GM19397 (cell line): ENCODE measurements around the gene GRIK5.
"Not testable (repeated sequence)": the region's sequence is repeated elsewhere in the genome, so short reads cannot be mapped to it uniquely, and the experiment has no call there.

ENCODE experiments used
- ATAC-seq: cut with Tn5 transposase; IDR thresholded peaks from one replicate; pipeline ENCODE4 v1.9.1; 2021; ENCODE audit warnings: mild to moderate bottlenecking, moderate library complexity; ENCODE audit not compliant: unreplicated experiment

GRIK5 gene

DNA sequence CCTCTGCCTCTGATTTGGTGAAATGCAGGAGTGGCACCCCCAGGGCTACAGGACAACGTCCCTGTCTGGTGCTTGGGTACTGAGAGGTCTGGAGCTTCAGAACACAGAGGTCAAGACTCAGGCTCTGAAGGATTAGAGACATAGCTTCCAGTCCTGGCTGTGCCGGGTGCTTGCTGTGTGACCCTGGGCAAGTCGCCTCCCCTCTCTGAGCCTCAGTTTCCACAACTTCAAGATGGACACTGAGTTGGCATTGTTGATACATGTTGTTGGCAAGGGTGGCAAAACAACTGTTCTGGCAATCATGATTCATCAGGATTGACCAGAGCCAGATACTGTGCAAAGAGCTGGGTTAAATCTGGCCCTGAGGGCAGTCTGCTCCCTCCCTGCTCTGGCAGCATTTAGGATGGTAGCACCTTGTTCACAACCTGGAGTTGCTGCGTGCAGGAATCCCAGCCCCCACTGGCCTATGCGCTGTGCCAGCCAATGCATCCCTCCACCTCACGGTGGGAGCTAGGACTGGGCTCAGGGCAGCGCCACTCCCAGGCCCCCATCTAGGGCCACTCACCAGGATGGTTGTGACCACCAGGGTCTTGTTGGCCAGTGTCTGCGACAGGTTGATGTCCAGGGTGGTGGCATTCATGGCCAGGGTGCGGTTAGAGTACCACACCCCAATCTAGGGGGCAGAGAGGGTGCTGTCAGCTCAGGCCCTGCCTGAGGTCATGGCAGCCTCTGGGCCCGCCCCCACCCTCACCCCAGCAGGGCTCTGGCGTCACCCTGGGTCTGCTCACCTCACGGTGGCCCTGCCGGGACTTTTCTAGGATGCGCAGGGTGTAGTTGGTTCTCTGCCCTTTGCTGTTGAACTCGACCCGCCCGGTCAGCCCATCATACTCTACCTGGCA lies 16.7 kb downstream of the GRIK5 start:
- ATAC-seq = no peak

DNA sequence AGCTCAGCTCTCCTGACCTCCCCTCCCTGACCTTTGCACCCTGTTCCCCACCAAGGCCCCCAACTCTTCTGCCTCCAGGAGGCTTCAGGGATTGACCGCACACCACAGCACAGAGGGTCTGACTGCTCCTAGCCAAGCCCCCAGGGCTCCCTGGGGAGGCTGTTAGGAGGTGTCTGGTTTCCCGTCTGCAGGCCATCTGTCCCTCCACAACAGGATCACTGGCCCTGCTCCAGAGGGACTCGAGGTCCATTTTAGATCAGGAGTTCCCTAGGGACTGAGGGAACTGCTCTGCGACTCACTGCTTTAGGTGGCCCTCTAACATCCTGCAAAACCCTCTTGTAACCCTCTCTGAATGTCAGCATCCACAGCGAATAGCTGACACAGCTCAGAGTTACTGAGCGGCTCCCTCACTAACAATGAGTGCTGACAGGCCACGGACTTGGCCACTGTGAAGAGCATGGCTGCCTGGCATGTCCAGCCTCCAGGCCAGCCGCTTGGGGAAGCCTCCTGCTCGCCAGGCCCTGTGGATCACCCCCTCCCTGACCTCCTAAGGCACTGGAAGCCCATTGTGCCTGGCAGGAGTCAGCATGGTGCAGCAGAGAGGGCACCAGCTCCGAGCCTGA lies 17.7 kb downstream of the GRIK5 start:
- no peak for ATAC-seq

DNA sequence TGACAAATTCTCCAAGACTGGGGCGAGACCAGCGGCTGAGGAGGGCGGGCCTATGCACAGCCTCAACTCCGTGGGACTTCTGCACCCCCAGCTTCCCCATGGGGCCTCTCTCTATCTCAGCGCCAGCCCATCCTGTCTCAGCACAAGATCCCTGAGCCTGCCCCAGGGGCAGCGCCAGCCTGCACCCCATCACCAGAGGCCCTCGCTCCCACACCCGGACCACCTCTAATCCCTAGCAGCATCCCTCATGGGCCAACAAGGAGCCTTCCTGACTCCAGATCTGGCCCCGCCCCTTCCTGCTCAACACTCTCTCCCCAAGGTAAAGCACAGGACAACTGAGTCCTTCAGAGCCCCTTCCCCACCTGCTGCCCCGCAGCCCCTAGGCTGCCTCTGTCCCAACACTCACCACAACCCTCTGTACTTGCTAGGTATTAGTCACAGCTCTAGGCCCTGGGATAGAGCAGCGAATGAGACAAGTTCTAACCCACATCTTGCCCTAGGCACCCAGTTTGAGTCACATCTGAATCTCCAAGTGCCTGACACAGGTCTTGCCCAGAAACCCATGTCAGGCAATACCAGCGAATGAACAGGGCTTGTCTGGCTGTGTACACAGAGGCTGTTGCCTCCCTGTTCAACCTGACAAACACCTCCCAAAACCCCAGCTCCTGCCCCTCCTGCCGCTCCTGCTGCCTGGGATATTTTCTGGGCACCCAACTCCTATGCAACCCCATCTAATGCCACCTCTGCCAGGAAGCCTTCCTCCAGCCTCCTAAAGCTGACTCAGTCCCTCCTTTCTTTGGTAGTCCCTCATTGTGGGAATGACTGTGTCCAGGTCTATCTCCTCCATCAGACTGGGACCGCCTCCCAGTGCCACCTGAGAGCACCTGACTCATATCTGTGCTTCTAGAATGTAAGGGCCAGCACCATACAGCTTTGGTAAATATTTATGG lies 18.6 kb downstream of the GRIK5 start:
- no peak for ATAC-seq

- ATAC-seq = no peak
These were observed 21.0 kb downstream of the GRIK5 start for GRCh38 chr19:42048992-42049391.

- ATAC-seq = no peak
These were observed 24.4 kb downstream of the GRIK5 start for GRCh38 chr19:42045575-42045974.

DNA sequence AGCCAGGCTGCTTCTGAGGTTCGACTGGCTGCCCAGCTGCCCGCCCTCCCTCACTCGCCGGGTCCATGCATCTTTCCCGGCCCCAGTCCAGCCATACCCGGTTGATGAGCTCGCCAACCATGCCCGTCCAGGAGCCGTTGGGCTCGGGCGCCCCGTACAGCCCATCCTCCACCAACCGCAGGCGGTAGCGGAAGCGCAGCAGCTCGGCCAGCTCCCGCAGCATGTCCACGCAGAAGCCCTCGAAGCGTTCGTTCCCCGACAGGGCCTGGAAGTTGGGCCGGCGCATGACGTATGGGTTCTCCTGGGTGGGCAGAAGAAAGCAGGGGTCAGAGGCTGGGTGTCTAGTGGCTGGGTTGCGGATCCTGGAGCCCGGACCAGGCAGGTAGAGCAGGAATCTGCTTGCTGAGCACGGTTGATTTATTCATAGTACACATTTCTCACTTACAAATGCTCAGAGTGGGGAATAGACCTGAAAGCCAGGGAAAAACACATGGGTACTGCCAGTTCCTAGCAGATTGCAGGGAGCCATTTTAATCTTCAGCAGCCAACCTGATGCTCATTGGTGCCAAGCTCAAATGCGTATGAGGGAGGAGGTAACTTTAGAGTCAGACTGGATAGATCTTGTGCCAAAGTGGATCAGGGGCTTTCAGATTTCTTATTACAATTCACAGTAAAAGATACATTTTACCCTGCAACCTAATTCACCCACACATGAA lies 27.4 kb downstream of the GRIK5 start:
- ATAC-seq = no peak

DNA sequence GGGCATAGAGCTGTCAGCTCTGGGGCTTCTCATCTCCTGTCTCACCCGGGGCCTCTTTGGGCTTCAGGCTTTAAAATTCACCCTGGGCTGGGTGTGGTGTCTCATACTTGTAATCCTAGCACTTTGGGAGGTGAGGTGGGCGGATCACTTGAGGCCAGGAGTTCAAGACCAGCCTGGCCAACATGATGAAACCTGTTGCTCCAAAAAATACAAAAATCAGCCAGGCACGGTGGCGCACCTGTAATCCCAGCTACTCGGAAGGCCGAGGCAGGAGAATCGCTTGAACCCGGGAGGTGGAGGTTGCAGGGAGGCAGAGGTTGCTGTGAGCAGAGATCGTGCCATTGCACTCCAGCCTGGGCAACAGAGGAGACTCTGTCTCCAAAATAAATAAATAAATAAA lies 29.5 kb downstream of the GRIK5 start:
- ATAC-seq = not testable (repeated sequence)

DNA sequence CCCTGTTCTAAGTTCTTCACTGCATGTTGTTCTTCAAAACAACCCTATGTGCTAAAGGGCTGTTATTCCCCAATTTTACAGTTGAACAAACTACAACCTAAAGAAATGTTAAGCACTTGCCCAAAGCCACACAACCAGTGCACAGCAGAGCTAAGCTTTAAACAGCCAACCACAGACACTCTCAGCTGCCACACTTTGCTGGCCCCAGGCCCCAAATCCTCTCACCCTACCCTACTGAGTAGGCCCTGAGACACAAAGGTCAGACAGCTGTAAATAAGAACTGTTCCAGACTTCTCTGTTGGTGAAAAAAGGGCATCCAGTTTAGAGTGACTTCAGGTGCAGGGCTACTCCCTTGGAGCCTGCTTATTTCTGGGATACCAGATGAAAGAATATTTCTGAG lies 30.0 kb downstream of the GRIK5 start:
- no peak for ATAC-seq

DNA sequence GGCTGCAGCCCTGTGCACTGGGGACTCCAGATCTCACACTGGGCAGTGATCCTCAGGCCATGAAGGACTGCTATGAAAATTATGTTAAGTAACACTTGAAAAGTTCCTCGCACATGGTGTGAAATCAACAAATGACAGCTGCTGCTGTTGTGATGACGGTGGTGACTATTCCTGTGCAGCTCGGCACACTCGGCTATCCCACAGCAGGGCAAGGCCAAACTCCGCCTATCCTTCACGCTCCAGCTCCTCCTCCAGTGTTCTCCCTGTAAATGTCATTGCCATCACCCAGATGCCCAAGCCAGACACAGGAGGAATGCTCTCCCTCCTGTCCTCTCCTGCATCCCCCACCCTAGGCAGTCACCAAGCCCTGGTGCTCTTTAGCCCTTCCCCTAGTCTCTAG lies 31.3 kb downstream of the GRIK5 start:
- no peak for ATAC-seq

DNA sequence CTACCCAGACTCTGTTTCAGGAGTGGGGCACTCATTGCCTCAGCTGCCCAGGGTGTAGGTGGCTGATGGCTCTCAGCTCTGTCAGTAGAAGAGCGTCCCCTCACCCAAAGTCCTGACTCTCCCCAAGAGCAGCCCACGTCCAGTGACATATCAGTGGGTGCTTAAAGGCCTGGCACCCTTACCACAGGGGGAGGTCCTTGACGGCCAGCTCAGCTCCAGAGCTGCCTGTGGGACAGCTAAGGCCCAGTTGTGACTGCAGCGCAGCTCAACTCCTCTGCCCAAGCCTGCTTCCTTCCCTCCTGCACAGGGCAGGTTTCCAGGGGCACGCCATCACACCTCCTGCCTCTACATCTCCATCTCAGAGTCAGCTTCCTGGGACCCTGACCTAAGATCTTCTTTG lies 32.4 kb downstream of the GRIK5 start:
- no peak for ATAC-seq

- ATAC-seq = not testable (repeated sequence)
These were observed 35.2 kb downstream of the GRIK5 start for GRCh38 chr19:42034640-42035391.

DNA sequence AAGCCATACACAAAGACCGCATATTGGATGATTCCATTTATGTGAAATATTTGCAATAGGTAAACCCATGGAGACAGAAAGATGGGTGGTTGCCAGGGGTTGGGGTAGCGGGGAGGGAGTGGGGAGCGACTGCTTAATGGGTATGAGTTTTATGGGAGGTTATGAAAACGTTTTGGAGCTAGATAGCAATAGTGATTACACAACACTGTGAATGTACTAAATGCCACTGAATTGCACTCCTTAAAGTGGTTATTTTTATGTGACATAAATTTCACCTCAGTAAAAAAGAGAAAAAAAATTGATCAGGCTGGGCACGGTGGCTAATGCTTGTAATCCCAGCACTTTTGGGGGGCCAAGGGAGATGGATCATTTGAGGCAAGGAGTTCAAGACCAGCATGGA lies 36.6 kb downstream of the GRIK5 start:
- no peak for ATAC-seq

- no peak for ATAC-seq
These were observed 37.6 kb downstream of the GRIK5 start for GRCh38 chr19:42032431-42032830.

- ATAC-seq = no peak
These were observed 39.2 kb downstream of the GRIK5 start for GRCh38 chr19:42030645-42031440.

DNA sequence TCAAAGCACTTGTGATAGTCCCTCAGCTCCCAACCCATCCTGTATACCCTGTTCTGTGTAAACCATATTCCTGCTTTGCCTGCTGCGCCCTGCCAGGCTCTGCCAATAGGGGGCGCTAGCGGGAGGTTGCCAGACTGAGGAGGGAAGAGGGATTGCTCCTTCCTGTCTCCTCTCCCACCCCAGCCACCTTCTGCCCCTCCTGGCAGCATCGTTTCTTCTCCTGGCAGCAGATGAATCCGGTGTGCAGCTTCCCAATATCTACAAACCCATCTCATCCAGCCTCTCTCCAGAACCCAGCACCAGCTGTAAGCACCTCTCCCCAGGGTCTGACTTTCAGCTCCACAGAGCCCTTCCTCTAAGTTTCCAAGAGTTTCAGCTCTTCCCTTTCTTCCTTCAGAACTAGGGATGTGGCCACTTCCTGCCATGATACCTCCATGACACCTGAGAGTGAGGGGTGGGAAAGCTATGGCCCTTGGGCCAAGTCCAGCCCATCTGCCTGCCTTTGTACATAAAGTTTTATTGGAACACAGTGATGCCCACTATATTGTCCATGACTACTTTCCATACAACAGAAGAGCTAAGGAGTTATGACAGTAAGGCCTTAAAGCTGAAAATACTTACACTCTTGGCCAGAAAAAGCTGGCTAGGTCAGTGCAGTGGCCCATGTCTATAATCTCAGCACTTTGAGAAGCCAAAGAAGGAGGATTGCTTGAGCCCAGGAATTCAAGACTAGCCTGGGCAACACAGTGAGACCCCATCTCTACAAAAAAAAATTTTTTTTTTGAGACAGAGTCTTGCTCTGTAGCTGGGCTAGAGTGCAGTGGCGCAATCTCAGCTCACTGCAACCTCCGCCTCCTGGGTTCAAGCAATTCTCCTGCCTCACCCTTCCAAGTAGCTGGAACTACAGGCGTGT lies 41.4 kb downstream of the GRIK5 start:
- no peak for ATAC-seq

GRCh38 chr19:42024622-42025111 lies 45.3 kb downstream of the GRIK5 start:
- ATAC-seq = no peak

- ATAC-seq = no peak
These were observed 46.1 kb downstream of the GRIK5 start for GRCh38 chr19:42023943-42024260.
